H9 (cell line): Measurements from ENCODE around the gene PTN. TPM values are rescaled to one million over a fixed set of nuclear protein-coding genes. Genes with fewer than 3 reads are reported as not detected.

Experiments
- DNase-seq: peaks from one replicate; pipeline ENCODE4 v3.0.0-alpha.2; 2017
- H2AFZ ChIP-seq: one replicate; pipeline ENCODE4 v1.6.1; 2013; ENCODE audit warnings: mild to moderate bottlenecking, low read length, control low read depth, moderate library complexity
- H2AK5ac ChIP-seq: 2 replicates; pipeline ENCODE4 v1.6.1; 2013; ENCODE audit warnings: low read length, control low read depth, mixed read lengths; ENCODE audit not compliant: insufficient read length
- H2BK120ac ChIP-seq: one replicate; pipeline ENCODE4 v1.6.1; 2013; ENCODE audit warnings: low read depth, mild to moderate bottlenecking, low read length, control low read depth, inconsistent platforms; ENCODE audit not compliant: poor library complexity, severe bottlenecking
- H2BK12ac ChIP-seq: 2 replicates; pipeline ENCODE4 v1.6.1; 2013; ENCODE audit warnings: low read length, control low read depth, mixed read lengths, low read depth; ENCODE audit not compliant: insufficient read length
- H2BK15ac ChIP-seq: 2 replicates; pipeline ENCODE4 v1.6.1; 2013; ENCODE audit warnings: low read depth, low read length, control low read depth
- H2BK20ac ChIP-seq: one replicate; pipeline ENCODE4 v1.6.1; 2013; ENCODE audit warnings: low read depth, mild to moderate bottlenecking, low read length, control low read depth, inconsistent platforms; ENCODE audit not compliant: poor library complexity, severe bottlenecking
- H2BK5ac ChIP-seq: 2 replicates; pipeline ENCODE4 v1.6.1; 2013; ENCODE audit warnings: low read length, control low read depth, mixed read lengths; ENCODE audit not compliant: insufficient read length
- H3K14ac ChIP-seq: 2 replicates; pipeline ENCODE4 v1.6.1; 2013; ENCODE audit warnings: low read length, control low read depth; ENCODE audit not compliant: insufficient read depth
- H3K18ac ChIP-seq: 2 replicates; pipeline ENCODE4 v1.6.1; 2013; ENCODE audit warnings: low read depth, mild to moderate bottlenecking, mixed read lengths, low read length, control low read depth; ENCODE audit not compliant: insufficient read length
- H3K23ac ChIP-seq: 2 replicates; pipeline ENCODE4 v1.6.1; 2013; ENCODE audit warnings: low read length, control low read depth, mixed read lengths, low read depth; ENCODE audit not compliant: insufficient read length
- H3K23me2 ChIP-seq: 2 replicates; pipeline ENCODE4 v1.6.1; 2013; ENCODE audit warnings: low read depth, mild to moderate bottlenecking, mixed read lengths, low read length, control low read depth; ENCODE audit not compliant: insufficient read length, poor library complexity, severe bottlenecking
- H3K27ac ChIP-seq: 2 replicates; pipeline ENCODE4 v1.5.1; 2013; ENCODE audit warnings: low read length, control low read depth, mixed read lengths, low read depth; ENCODE audit not compliant: insufficient read length
- H3K27me3 ChIP-seq: 2 replicates; pipeline ENCODE4 v1.6.1; 2013; ENCODE audit warnings: low read length, control low read depth, inconsistent platforms; ENCODE audit not compliant: insufficient read depth
- H3K4ac ChIP-seq: 2 replicates; pipeline ENCODE4 v1.6.1; 2013; ENCODE audit warnings: low read depth, mild to moderate bottlenecking, control low read depth, inconsistent platforms, low read length, moderate library complexity
- H3K4me1 ChIP-seq: 2 replicates; pipeline ENCODE4 v1.6.1; 2013; ENCODE audit warnings: low read length, control low read depth, inconsistent platforms; ENCODE audit not compliant: insufficient read depth
- H3K4me2 ChIP-seq: 2 replicates; pipeline ENCODE4 v1.6.1; 2013; ENCODE audit warnings: low read length, control low read depth, mixed read lengths; ENCODE audit not compliant: insufficient read length, insufficient read depth
- H3K56ac ChIP-seq: 2 replicates; pipeline ENCODE4 v1.6.1; 2013; ENCODE audit warnings: low read depth, mild to moderate bottlenecking, mixed read lengths, low read length, control low read depth; ENCODE audit not compliant: insufficient read length
- H3K79me1 ChIP-seq: 2 replicates; pipeline ENCODE4 v1.6.1; 2013; ENCODE audit warnings: low read depth, mild to moderate bottlenecking, moderate library complexity, low read length, control low read depth, inconsistent platforms; ENCODE audit not compliant: insufficient read depth, poor library complexity, severe bottlenecking
- H3K79me2 ChIP-seq: 2 replicates; pipeline ENCODE4 v1.6.1; 2013; ENCODE audit warnings: low read length, control low read depth, inconsistent platforms; ENCODE audit not compliant: insufficient read depth
- H3K9ac ChIP-seq: 2 replicates; pipeline ENCODE4 v1.6.1; 2013; ENCODE audit warnings: low read length, control low read depth, mixed read lengths; ENCODE audit not compliant: insufficient read length; ENCODE audit errors: extremely low read depth
- H3K9me3 ChIP-seq: one replicate; pipeline ENCODE4 v1.6.1; 2013; ENCODE audit warnings: low read depth, low read length, inconsistent platforms; ENCODE audit not compliant: control insufficient read depth
- H3T11ph ChIP-seq: one replicate; pipeline ENCODE4 v1.6.1; 2013; ENCODE audit warnings: mild to moderate bottlenecking, low read length, control low read depth, inconsistent platforms
- H4K20me1 ChIP-seq: one replicate; pipeline ENCODE4 v1.6.1; 2013; ENCODE audit not compliant: control insufficient read depth, insufficient read length, insufficient read depth
- H4K5ac ChIP-seq: 2 replicates; pipeline ENCODE4 v1.6.1; 2013; ENCODE audit warnings: low read depth, mild to moderate bottlenecking, mixed read lengths, low read length, control low read depth; ENCODE audit not compliant: insufficient read length
- H4K8ac ChIP-seq: replicated peaks from 2 replicates; pipeline ENCODE4 v1.6.1; 2013; ENCODE audit warnings: low read length, control low read depth, mixed read lengths, low read depth; ENCODE audit not compliant: insufficient read length
- H4K91ac ChIP-seq: 2 replicates; pipeline ENCODE4 v1.6.1; 2013; ENCODE audit warnings: low read depth, mild to moderate bottlenecking, moderate library complexity, mixed read lengths, low read length, control low read depth; ENCODE audit not compliant: insufficient read length
- H3K27ac Mint-ChIP-seq, 3 experiments: 2 replicates in 2 of 3; 3 replicates in 1 of 3; pipeline ENCODE4 v1.8.0; 2020 to 2021; ENCODE audit warnings: mixed read lengths in 3 of 3, mild to moderate bottlenecking in 1 of 3, moderate library complexity in 1 of 3
- H3K27me3 Mint-ChIP-seq: 2 replicates; pipeline ENCODE4 v1.8.0; 2021; ENCODE audit warnings: low read depth, mild to moderate bottlenecking, moderate library complexity, mixed read lengths
- H3K36me3 Mint-ChIP-seq, 3 experiments: 2 replicates in 2 of 3; 3 replicates in 1 of 3; pipeline ENCODE4 v1.8.0; 2020 to 2021; ENCODE audit warnings: low read depth in 3 of 3, mixed read lengths in 3 of 3; ENCODE audit not compliant: insufficient read depth in 1 of 3
- H3K4me1 Mint-ChIP-seq, 2 experiments: 2 replicates each; pipeline ENCODE4 v1.8.0; 2020; ENCODE audit warnings: mixed read lengths in 2 of 2
- H3K4me3 Mint-ChIP-seq, 2 experiments: 2 replicates in 1 of 2; 3 replicates in 1 of 2; pipeline ENCODE4 v1.8.0; 2020 to 2021; ENCODE audit warnings: mild to moderate bottlenecking in 2 of 2, mixed read lengths in 2 of 2, moderate library complexity in 1 of 2
- H3K9me3 Mint-ChIP-seq, 2 experiments: 2 replicates in 1 of 2; 3 replicates in 1 of 2; pipeline ENCODE4 v1.8.0; 2020; ENCODE audit warnings: mild to moderate bottlenecking in 2 of 2, mixed read lengths in 2 of 2, moderate library complexity in 1 of 2
- CTCF ChIP-seq: fragments of 200-600 bp; sonication (generic); conservative IDR thresholded peaks from 3 replicates; pipeline ENCODE4 v1.8.0; 2021; ENCODE audit warnings: antibody characterized with exemption, mild to moderate bottlenecking
- WGBS: extraction: QIAGEN DNeasy Blood & Tissue Kit; methylation state at CpG from one replicate; pipeline ENCODE4 v1.1.7; 2013; ENCODE audit warnings: missing lambda C conversion rate, low lambda C conversion rate, mixed read lengths; ENCODE audit not compliant: insufficient read length; ENCODE audit errors: extremely low coverage; 5-methylcytosine and 5-hydroxymethylcytosine counted together
- total RNA-seq: library from RNA; stranded (reverse); gene quantifications from 2 replicates; pipeline ENCODE4 v1.2.1, GENCODE V29; 2021

The PTN gene
- total RNA-seq, 1 experiment from 2014 or later: 16.5 TPM

GRCh38 chr7:137325927-137326326, 17.6 kb downstream of the PTN start:
- no peaks in the 10 kb centered on the region for H3K79me2 ChIP-seq
- no peaks in the 10 kb centered on the region for H3K23me2 ChIP-seq
- H3K27ac ChIP-seq: no peak overlapping the region
- WGBS: no CpG with 5 or more reads among the region's 2 CpGs
- no peaks in the 10 kb centered on the region for H3K27me3 Mint-ChIP-seq
- no peak overlapping the region for H3K4me3 Mint-ChIP-seq
- no peak overlapping the region for H3K4ac ChIP-seq
- H3K9me3 Mint-ChIP-seq: peaks cover 8 to 11% of the 10 kb centered on the region in 2 experiments; a peak in 2 of 5 replicates
- H4K20me1 ChIP-seq: no peaks in the 10 kb centered on the region
- no peaks in the 10 kb centered on the region for H3K27me3 ChIP-seq
- H4K5ac ChIP-seq: no peak overlapping the region
- no peak overlapping the region for H4K8ac ChIP-seq
- H3K79me1 ChIP-seq: no peaks in the 10 kb centered on the region
- H2AK5ac ChIP-seq: no peak overlapping the region
- peaks cover 0 to 11% (median 6%) of the 10 kb centered on the region in 3 experiments; a peak in 4 of 7 replicates for H3K36me3 Mint-ChIP-seq
- peaks cover 19 to 30% of the 10 kb centered on the region in 2 experiments for H3K4me1 Mint-ChIP-seq
- no peak overlapping the region for H2AFZ ChIP-seq
- no peak overlapping the region for H4K91ac ChIP-seq
- no peak overlapping the region for H3K18ac ChIP-seq
- no peak overlapping the region for H2BK120ac ChIP-seq
- H3K9ac ChIP-seq: no peak overlapping the region
- H3K27ac Mint-ChIP-seq: no peak overlapping the region
- H2BK15ac ChIP-seq: no peak overlapping the region
- no peak overlapping the region for H3T11ph ChIP-seq
- H3K14ac ChIP-seq: no peak overlapping the region
- no peak for DNase-seq
- H2BK5ac ChIP-seq: no peak overlapping the region
- H3K4me1 ChIP-seq: peaks cover 5% of the 10 kb centered on the region; the same call in 1 of the 2 replicates
- H3K9me3 ChIP-seq: no peaks in the 10 kb centered on the region
- H3K56ac ChIP-seq: no peak overlapping the region
- no peak overlapping the region for H2BK12ac ChIP-seq
- no peak overlapping the region for H3K4me2 ChIP-seq
- H2BK20ac ChIP-seq: no peak overlapping the region
- TF ChIP-seq CTCF: no peak
- H3K23ac ChIP-seq: no peak overlapping the region
